Measurements from ENCODE around the gene GLB1L2. TPM values are rescaled to one million over a fixed set of nuclear protein-coding genes. Genes with fewer than 3 reads are reported as not detected.

Gene GLB1L2
- total and polyA plus RNA-seq, 8 donors, result 4.2 to 10.1 (median 6.9) TPM

GRCh38 chr11:134291196-134291595, 40.6 kb upstream of the GLB1L2 start:
- Histone ChIP-seq H3K27me3 (no peaks in the 10 kb centered on the region), H3K36me3 (no peaks in the 10 kb centered on the region), H3K27ac (no peak overlapping the region), H3K4me1 (no peaks in the 10 kb centered on the region), H3K4me3 (no peak overlapping the region), H3K9me3 (no peaks in the 10 kb centered on the region)
- TF ChIP-seq CTCF (IDR thresholded peaks at IDR 0.05), result no peak
- DNase-seq (no peak), ATAC-seq (no peak), FAIRE-seq (no peak)
- WGBS, 2 donors, result 71 to 80% methylated on average over 6 of the region's 6 CpGs
- intact Hi-C loops (cut with DNase I), result no loop called here

GRCh38 chr11:134292661-134293060, 39.1 kb upstream of the GLB1L2 start:
- FAIRE-seq, result no peak
- intact Hi-C loops (cut with DNase I), result no loop called here
- WGBS, 2 donors, result 67 to 77% methylated on average over 14 to 15 of the region's 15 CpGs

GRCh38 chr11:134293119-134294113, 38.4 kb upstream of the GLB1L2 start:
- no peak for ATAC-seq
- FAIRE-seq, result no peak

More at GRCh38 chr11:134292661-134293060, 39.1 kb upstream of the GLB1L2 start:
- Histone ChIP-seq H3K36me3 (no peaks in the 10 kb centered on the region), H3K4me3 (no peak overlapping the region), H3K27ac (no peak overlapping the region), H3K27me3 (no peaks in the 10 kb centered on the region), H3K9me3 (no peaks in the 10 kb centered on the region), H3K4me1 (no peaks in the 10 kb centered on the region)
- no peak for DNase-seq
- no peak for TF ChIP-seq CTCF (IDR thresholded peaks at IDR 0.05)
- ATAC-seq, result no peak

GRCh38 chr11:134294664-134295063, 37.1 kb upstream of the GLB1L2 start:
- no peaks in the 10 kb centered on the region for H3K27me3 ChIP-seq
- no peak overlapping the region for H3K27ac ChIP-seq
- H3K4me3 ChIP-seq, result no peak overlapping the region
- intact Hi-C loops (cut with DNase I), result no loop called here
- H3K4me1 ChIP-seq, result no peaks in the 10 kb centered on the region
- TF ChIP-seq CTCF (IDR thresholded peaks at IDR 0.05), result no peak
- no peaks in the 10 kb centered on the region for H3K9me3 ChIP-seq
- ATAC-seq, result no peak
- WGBS, 2 donors, result 49 to 69% methylated on average over 9 of the region's 9 CpGs
- no peaks in the 10 kb centered on the region for H3K36me3 ChIP-seq
- DNase-seq, result no peak
- no peak for FAIRE-seq

More at GRCh38 chr11:134293119-134294113, 38.4 kb upstream of the GLB1L2 start:
- Histone ChIP-seq H3K4me1 (no peaks in the 10 kb centered on the region), H3K4me3 (no peak overlapping the region), H3K27ac (no peak overlapping the region), H3K9me3 (no peaks in the 10 kb centered on the region), H3K27me3 (no peaks in the 10 kb centered on the region), H3K36me3 (no peaks in the 10 kb centered on the region)
- 63 to 65% methylated on average over 20 of the region's 20 CpGs for WGBS, 2 donors
- intact Hi-C loops (cut with DNase I), result no loop called here
- no peak for DNase-seq
- no peak for TF ChIP-seq CTCF (IDR thresholded peaks at IDR 0.05)

- H3K9me3 ChIP-seq, result no peaks in the 10 kb centered on the region
- ATAC-seq (no peak), FAIRE-seq (no peak), DNase-seq (no peak)
- H3K4me3 ChIP-seq, result no peak overlapping the region
- no peaks in the 10 kb centered on the region for H3K36me3 ChIP-seq
- WGBS, 2 donors, result 83 to 85% methylated on average over 12 of the region's 12 CpGs
- no peak overlapping the region for H3K27ac ChIP-seq
- intact Hi-C loops (cut with DNase I), result no loop called here
- H3K27me3 ChIP-seq, result no peaks in the 10 kb centered on the region
- no peaks in the 10 kb centered on the region for H3K4me1 ChIP-seq
- no peak for TF ChIP-seq CTCF (IDR thresholded peaks at IDR 0.05)
Observed at GRCh38 chr11:134312223-134312622, 19.6 kb upstream of the GLB1L2 start.

Measured in pancreas (tissue), 10 donors.